ENCODE data around the gene SCML1. TPM values are rescaled to one million over a fixed set of nuclear protein-coding genes. Genes with fewer than 3 reads are reported as not detected.

The SCML1 gene
- total RNA-seq, 1 donor from 2014 or later: 6.1 TPM

DNA sequence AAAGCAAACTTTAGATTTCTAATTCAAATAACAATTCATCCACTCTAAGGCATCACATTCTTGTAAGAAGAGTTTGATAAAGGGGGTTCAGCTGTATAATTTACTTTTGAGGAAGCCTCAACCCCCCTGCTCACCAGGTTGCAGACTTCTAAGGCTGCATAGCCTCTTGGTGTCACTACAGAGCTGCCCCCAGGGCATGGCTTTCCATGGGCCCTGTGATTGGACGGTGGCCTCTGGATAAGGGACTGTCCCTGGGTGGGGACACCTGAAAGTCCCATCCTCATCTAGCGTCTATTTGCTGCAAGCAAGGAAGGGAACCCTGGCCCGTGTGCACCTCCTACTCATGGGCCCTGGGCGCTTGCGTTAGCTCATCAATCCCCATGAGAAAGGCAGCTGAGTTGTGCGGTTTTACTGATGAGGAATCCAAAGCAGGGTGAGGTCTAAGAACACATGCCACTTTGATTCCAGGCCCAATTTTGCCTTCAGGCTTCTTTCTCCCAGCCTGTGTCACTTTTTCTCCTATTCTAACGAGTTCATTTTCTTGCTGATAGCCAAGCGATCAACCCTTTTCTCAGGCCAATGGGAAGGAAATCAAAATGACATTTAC is 51.8 kb downstream of the SCML1 start:
- DNase-seq (ENCODE audit: low spot score): no peak

DNA sequence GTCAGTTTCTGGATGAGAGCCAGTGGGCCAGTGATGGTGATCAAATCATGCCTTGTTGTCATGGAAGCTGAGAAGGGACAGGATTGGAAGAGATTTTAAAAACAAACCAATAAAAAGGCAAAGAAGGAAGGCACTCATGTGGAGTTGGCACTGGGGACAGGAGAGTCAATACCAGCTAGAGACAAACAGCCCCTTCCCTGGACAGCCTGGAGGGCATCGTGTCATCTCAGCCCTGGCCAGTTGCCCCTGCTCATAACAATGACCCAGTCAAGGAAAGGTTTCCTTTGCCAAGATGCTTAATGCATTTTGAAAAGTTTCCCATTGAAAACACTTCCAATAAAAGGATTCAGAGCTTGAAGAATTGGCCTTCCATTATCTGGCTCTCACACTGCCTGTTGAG is 55.5 kb downstream of the SCML1 start:
- no peak for DNase-seq (ENCODE audit: low spot score)

DNA sequence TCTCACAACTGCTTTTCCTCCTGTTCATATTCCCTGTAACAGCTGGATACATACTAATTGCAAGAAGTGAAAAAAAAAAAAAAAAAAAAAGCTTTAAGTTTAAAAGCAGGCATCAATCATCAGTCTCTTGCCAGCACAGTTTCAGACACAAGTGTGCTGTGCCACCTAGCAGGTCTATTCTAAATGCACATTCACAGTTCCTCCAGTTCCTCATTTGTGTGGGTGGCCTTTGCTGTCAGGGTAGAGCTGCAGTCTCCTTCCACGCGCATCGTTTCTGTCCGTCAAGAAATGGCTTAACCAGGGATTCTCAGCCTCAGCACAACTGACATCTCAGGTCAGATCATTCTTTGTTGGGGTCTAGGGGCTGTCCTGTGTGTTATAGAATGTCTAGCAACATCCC is 61.6 kb downstream of the SCML1 start:
- no peak for DNase-seq (ENCODE audit: low spot score)

DNA sequence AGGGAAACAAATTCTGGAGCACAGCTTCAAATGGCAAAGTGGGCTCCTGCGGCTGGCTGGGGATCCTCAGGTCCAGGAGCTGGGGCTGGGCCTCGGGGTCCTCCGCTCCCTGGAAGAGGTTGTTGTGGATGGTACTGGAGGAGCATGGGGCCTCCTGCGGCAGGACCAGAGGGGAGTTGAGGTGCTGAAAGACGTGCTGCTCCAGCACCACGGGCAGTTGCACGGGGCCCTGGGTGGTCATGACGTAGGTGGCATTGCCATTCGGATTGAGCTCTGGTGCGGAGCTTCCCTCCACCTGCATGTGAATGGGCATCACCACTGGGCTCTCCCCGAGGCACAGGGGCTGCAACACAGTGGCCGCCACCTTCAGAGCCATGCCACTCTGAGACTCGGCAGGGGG is 64.1 kb downstream of the SCML1 start:
- DNase-seq (ENCODE audit: low spot score): no peak

DNA sequence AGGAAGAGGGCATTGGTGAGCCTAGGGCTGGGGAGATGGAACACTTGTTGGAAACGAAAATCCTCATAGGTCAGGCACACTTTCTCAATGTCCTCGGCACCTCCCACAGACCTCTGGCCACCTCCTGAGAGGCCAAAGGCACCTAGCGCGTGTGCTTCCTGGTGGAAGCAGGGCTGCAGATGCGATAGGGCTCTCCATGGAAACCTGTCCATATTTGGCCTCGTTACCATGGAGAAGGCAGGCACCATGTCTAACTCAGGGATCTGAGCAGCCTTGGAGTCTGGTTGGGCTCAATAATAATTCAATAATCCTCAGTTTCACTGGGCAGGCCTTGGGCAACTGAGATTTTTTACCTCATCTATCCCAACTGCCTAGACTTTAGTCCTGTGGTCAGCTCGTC is 65.5 kb downstream of the SCML1 start:
- no peak for DNase-seq (ENCODE audit: low spot score)

DNA sequence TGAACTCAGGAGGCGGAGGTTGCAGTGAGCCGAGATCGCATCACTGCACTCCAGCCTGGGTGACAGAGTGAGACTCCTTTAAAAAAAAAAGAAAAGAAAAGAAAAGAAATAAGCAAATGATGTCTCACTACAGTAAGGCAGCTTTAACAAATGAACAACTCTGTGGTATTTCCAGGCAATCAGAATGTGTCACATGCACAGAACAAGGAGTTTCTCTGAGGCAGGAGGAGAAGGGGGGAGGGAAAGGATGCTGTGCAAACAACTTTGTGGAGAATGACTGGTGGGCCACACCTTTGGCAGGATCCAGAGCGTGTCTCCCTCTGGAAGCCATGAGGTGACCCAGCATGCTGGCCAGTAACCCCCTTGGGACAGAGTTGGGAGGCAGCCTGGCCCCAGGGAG is 66.2 kb downstream of the SCML1 start:
- no peak for DNase-seq (ENCODE audit: low spot score)

Other genes with a start within 250 kb of the SCML1 start
- 45.7 TPM for gene RAI2, start 123.8 kb downstream of the SCML1 start, total RNA-seq

All from mucosa of gallbladder (tissue), 1 donor.